GM18511 (cell line): ENCODE data around the gene TARS3.

Experiments used
- ATAC-seq: cut with Tn5 transposase; IDR thresholded peaks from one replicate; pipeline ENCODE4 v1.9.1; 2021; ENCODE audit warnings: mild to moderate bottlenecking, moderate library complexity; ENCODE audit not compliant: unreplicated experiment

Gene TARS3

GRCh38 chr15:101702077-101702476, 22.2 kb downstream of the TARS3 start:
- ATAC-seq, result no peak

- no peak for ATAC-seq
Observed at GRCh38 chr15:101698314-101698713, 26.0 kb downstream of the TARS3 start.

GRCh38 chr15:101697488-101697887, 26.8 kb downstream of the TARS3 start:
- ATAC-seq, result no peak

GRCh38 chr15:101696829-101697228, 27.4 kb downstream of the TARS3 start:
- ATAC-seq, result no peak

GRCh38 chr15:101694261-101694660, 30.0 kb downstream of the TARS3 start:
- no peak for ATAC-seq

- ATAC-seq, result no peak
Observed at GRCh38 chr15:101692801-101693598, 31.3 kb downstream of the TARS3 start.

GRCh38 chr15:101689901-101690300, 34.4 kb downstream of the TARS3 start:
- no peak for ATAC-seq

- no peak for ATAC-seq
Observed at GRCh38 chr15:101686718-101687117, 37.6 kb downstream of the TARS3 start.

- ATAC-seq, result no peak
Observed at GRCh38 chr15:101684877-101685276, 39.4 kb downstream of the TARS3 start.

- no peak for ATAC-seq
Observed at GRCh38 chr15:101684384-101684783, 39.9 kb downstream of the TARS3 start.

- no peak for ATAC-seq
Observed at GRCh38 chr15:101679806-101680205, 44.5 kb downstream of the TARS3 start.

- ATAC-seq, result no peak
Observed at GRCh38 chr15:101676921-101677329, 47.3 kb downstream of the TARS3 start.

- peak; percentile 84 for ATAC-seq
Observed at GRCh38 chr15:101675796-101676582, 48.3 kb downstream of the TARS3 start.

- no peak for ATAC-seq
Observed at GRCh38 chr15:101675015-101675414, 49.3 kb downstream of the TARS3 start.

GRCh38 chr15:101672298-101672697, 52.0 kb downstream of the TARS3 start:
- no peak for ATAC-seq

- ATAC-seq, result no peak
Observed at GRCh38 chr15:101669744-101670143, 54.5 kb downstream of the TARS3 start.

GRCh38 chr15:101667881-101668280, 56.4 kb downstream of the TARS3 start:
- no peak for ATAC-seq

GRCh38 chr15:101664303-101664913, 59.9 kb downstream of the TARS3 start:
- no peak for ATAC-seq

- no peak for ATAC-seq
Observed at GRCh38 chr15:101662203-101662602, 62.1 kb downstream of the TARS3 start.

- no peak for ATAC-seq
Observed at GRCh38 chr15:101660005-101660404, 64.3 kb downstream of the TARS3 start.

- no peak for ATAC-seq
Observed at GRCh38 chr15:101657968-101658784, 66.1 kb downstream of the TARS3 start.
